Measurements from ENCODE around the gene NCAM2. TPM values are rescaled to one million over a fixed set of nuclear protein-coding genes. Genes with fewer than 3 reads are reported as not detected.

Gene NCAM2
- total and polyA plus RNA-seq, 2 donors (not counting 1 experiment from before 2014, with no cell fraction given), result 0.13 TPM; not detected in 1

GRCh38 chr21:21159253-21159899 lies 161.2 kb downstream of the NCAM2 start:
- peaks cover 8% of the 10 kb centered on the region for H3K4me1 Mint-ChIP-seq
- Histone ChIP-seq H3K9ac (ENCODE audit: low read length) (no peak overlapping the region), H3K4me3 (ENCODE audit: control extremely low read depth in 1 of 5, extremely low read depth in 1 of 5, insufficient read depth in 1 of 5, low read depth in 2 of 5, low read length in 4 of 5) (no peak overlapping the region), H3K9me3 (ENCODE audit: control extremely low read depth in 1 of 3, control insufficient read depth in 2 of 3, insufficient read depth in 1 of 3, low read length in 2 of 3) (no peaks in the 10 kb centered on the region), H4K20me1 (ENCODE audit: control insufficient read depth, insufficient read depth, low read length, poor library complexity, severe bottlenecking) (no peaks in the 10 kb centered on the region), H3K27me3 (replicated peaks in 1 of 4; ENCODE audit: control extremely low read depth in 1 of 4, control insufficient read depth in 3 of 4, insufficient read depth in 4 of 4, low read length in 3 of 4) (peaks cover 0 to 4% (median 0%) of the 10 kb centered on the region in 4 experiments), H3K36me3 (replicated peaks in 1 of 2; ENCODE audit: control extremely low read depth in 1 of 2, control insufficient read depth in 1 of 2, extremely low read depth in 1 of 2, insufficient read depth in 2 of 2, low read length in 1 of 2) (no peaks in the 10 kb centered on the region), H3K79me2 (ENCODE audit: control insufficient read depth, insufficient read depth, low read length) (no peaks in the 10 kb centered on the region), H3K27ac (ENCODE audit: low read length in 2 of 2) (no peak overlapping the region), H3K4me1 (ENCODE audit: control insufficient read depth in 2 of 2, insufficient read depth in 2 of 2, low read length in 2 of 2) (peaks cover 0 to 6% of the 10 kb centered on the region in 2 donors), H2AFZ (ENCODE audit: insufficient read depth, low read depth, low read length, poor library complexity, severe bottlenecking) (no peak overlapping the region), H3K4me2 (replicated peaks; ENCODE audit: low read depth, low read length, poor library complexity, severe bottlenecking) (no peak overlapping the region)
- H3K4me3 Mint-ChIP-seq, result no peak overlapping the region
- H3K9me3 Mint-ChIP-seq (ENCODE audit: insufficient read depth), result no peaks in the 10 kb centered on the region
- no CpG with 5 or more reads among the region's 3 CpGs for WGBS (ENCODE audit: insufficient coverage)
- TF ChIP-seq CTCF (IDR thresholded peaks at IDR 0.05) (no peak), EZH2 (IDR thresholded peaks at IDR 0.05; ENCODE audit: borderline replicate concordance, insufficient read depth, low read depth, low read length, poor library complexity, severe bottlenecking) (no peak)
- no peak for DNase-seq
- no peak for ATAC-seq (ENCODE audit: low read depth)
- intact Hi-C loops (cut with micrococcal nuclease), result no loop called here
- ChIA-PET POLR2A (no interaction called here), CTCF (no interaction called here)
- H3K27ac Mint-ChIP-seq, result no peak overlapping the region
- H3K27me3 Mint-ChIP-seq, result no peaks in the 10 kb centered on the region

- Histone ChIP-seq H3K4me1 (ENCODE audit: control insufficient read depth in 2 of 2, insufficient read depth in 2 of 2, low read length in 2 of 2) (peaks cover 0 to 6% of the 10 kb centered on the region in 2 donors), H3K27me3 (replicated peaks in 1 of 4; ENCODE audit: control extremely low read depth in 1 of 4, control insufficient read depth in 3 of 4, insufficient read depth in 4 of 4, low read length in 3 of 4) (no peaks in the 10 kb centered on the region), H3K9ac (ENCODE audit: low read length) (no peak overlapping the region), H2AFZ (ENCODE audit: insufficient read depth, low read depth, low read length, poor library complexity, severe bottlenecking) (no peak overlapping the region), H3K9me3 (ENCODE audit: control extremely low read depth in 1 of 3, control insufficient read depth in 2 of 3, insufficient read depth in 1 of 3, low read length in 2 of 3) (no peaks in the 10 kb centered on the region), H3K4me2 (replicated peaks; ENCODE audit: low read depth, low read length, poor library complexity, severe bottlenecking) (no peak overlapping the region), H3K79me2 (ENCODE audit: control insufficient read depth, insufficient read depth, low read length) (no peaks in the 10 kb centered on the region), H3K4me3 (ENCODE audit: control extremely low read depth in 1 of 5, extremely low read depth in 1 of 5, insufficient read depth in 1 of 5, low read depth in 2 of 5, low read length in 4 of 5) (no peak overlapping the region), H3K36me3 (replicated peaks in 1 of 2; ENCODE audit: control extremely low read depth in 1 of 2, control insufficient read depth in 1 of 2, extremely low read depth in 1 of 2, insufficient read depth in 2 of 2, low read length in 1 of 2) (no peaks in the 10 kb centered on the region), H3K27ac (ENCODE audit: low read length in 2 of 2) (no peak overlapping the region), H4K20me1 (ENCODE audit: control insufficient read depth, insufficient read depth, low read length, poor library complexity, severe bottlenecking) (no peaks in the 10 kb centered on the region)
- peaks cover 3% of the 10 kb centered on the region for H3K9me3 Mint-ChIP-seq (ENCODE audit: insufficient read depth)
- no peak overlapping the region for H3K4me3 Mint-ChIP-seq
- H3K27me3 Mint-ChIP-seq, result no peaks in the 10 kb centered on the region
- intact Hi-C loops (cut with micrococcal nuclease), result no loop called here
- DNase-seq (no peak), ATAC-seq (ENCODE audit: low read depth) (no peak)
- no CpG with 5 or more reads among the region's 4 CpGs for WGBS (ENCODE audit: insufficient coverage)
- H3K27ac Mint-ChIP-seq, result no peak overlapping the region
- POLR2A ChIA-PET, result no interaction called here
- peaks cover 8% of the 10 kb centered on the region for H3K4me1 Mint-ChIP-seq
- TF ChIP-seq CTCF (IDR thresholded peaks at IDR 0.05) (no peak), EZH2 (IDR thresholded peaks at IDR 0.05; ENCODE audit: borderline replicate concordance, insufficient read depth, low read depth, low read length, poor library complexity, severe bottlenecking) (no peak)
- CTCF ChIA-PET, result interaction anchor here (1.1 kb wide), 1 partner anchor 1629 kb away, joined by 7 read pairs; no protein-coding TSS in a partner anchor
Observed at GRCh38 chr21:21162786-21163185, 164.6 kb downstream of the NCAM2 start.
